Measurements from ENCODE around the gene MINAR2.

Gene MINAR2

GRCh38 chr5:129747572-129748407 is at the start of gene MINAR2:
Gene MINAR2, plus strand, starts transcription at chr5:129748094. Its CDS starts 97 bp downstream, at chr5:129748191.
- DNase-seq = no peak

DNA sequence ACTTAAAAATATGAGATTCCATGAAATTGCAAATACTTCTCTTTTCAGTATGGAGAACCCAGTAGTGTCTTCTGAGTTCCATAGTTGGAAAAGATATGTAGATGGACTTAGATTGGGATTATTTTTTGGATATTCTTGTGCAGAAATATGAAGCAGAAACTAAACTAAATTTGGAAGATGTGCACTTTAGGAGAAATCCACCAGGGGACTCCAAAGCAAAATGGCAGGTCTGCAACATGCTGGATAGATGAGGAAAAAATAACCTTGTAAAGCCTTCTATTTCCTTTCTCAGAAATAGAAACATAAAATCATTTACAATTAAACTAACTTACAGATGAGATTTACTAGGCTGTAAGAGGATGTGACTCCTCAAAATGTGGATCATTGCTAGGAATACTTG is 49.2 kb upstream of the MINAR2 start:
- no peak for DNase-seq

- no peak for DNase-seq
These were observed 31.7 kb upstream of the MINAR2 start for GRCh38 chr5:129716235-129716634.

DNA sequence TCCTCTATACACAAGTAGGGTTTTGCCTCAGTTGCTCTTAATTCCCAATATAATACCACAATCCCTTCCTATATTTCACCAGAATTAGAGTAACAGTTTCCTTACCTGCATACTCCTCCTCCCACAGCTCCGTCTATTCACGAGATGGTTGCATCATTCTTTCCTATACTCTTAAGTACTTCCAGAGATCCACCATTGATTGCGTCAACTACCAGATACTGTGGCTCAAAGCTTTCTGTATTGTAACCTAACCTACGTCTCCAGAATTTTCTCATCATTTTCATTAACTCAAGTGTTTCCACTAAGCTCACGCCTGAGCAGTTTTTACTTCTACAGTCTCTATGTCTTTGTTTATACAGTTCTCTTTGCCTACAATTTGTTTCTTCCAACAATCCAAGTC is 31.2 kb upstream of the MINAR2 start:
- no peak for DNase-seq

- no peak for DNase-seq
These were observed 30.1 kb upstream of the MINAR2 start for GRCh38 chr5:129717751-129718310.

- no peak for DNase-seq
These were observed 29.3 kb upstream of the MINAR2 start for GRCh38 chr5:129718471-129719090.

- no peak for DNase-seq
These were observed 23.7 kb upstream of the MINAR2 start for GRCh38 chr5:129724222-129724621.

GRCh38 chr5:129724647-129725046 is 23.2 kb upstream of the MINAR2 start:
- no peak for DNase-seq

DNA sequence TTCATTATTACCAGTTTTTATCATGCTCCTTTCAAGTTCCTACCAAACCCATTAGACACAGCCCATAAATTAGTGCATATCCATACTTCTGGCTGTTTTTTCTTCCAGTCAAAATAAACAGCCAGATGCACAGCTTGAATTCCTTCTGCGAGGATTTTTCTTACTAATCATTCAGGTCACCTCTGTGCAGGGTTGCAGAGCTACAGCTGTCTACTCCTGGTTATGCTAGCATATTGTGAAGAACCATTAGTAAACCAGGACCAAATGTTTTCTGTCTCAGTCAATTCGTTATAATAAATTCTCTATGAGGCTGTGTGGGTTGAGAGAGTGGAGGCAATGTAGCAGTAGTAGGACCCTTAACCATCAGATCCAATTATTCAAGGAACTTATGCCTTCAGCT is 8.1 kb upstream of the MINAR2 start:
- no peak for DNase-seq

DNA sequence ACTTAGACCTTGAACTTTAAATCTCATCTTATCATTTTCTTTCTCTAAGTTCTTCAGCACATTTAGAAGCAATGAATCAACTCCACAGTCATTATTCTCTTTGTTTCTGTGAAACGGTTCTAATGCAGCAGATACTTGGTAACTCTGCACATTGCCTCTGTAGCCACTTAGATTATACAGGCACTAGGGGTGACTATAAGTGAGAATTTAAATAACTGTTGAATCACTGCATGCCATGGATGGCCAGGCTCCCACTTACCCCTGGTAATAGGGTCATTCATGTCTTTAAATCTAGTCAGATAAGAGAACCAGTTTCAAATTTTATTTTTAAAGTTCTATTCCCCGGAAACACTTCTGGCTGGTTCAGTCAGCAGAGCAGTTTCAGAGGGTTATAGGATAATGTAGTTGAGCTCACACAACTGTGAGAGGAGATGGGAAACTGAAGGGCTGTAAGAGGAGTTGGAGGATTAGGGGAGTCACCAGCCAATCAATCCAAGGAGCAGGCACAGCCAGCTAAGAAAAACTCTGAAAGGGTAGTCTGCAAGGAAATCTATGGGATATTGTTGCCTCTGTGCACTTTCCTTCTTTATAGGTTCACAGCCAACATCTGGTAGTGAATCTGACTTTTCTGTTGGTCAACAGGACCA is 4.2 kb upstream of the MINAR2 start:
- no peak for DNase-seq

GRCh38 chr5:129745997-129746396 is 1.9 kb upstream of the MINAR2 start:
- no peak for DNase-seq

DNA sequence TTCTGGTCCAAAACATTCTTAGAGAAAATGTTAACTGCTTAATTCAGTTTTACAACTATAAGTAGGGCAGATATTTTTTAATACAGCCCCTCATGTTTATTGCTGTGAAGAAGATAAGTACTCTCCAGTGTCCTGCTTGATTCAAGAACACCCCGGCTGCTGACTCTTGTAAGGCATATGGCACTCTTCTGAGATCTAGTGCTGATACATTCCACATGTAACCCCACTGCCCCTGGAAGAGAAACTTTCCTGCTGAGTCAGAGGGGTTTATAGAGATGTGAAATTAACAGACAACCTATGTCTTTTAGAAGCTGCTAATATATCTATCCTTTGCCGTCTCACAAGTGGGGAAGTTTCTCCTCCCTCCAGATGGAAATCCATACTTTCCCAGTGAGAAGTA is 1.0 kb upstream of the MINAR2 start:
- DNase-seq = peak; percentile 34

GRCh38 chr5:129748913-129749880 is 1.3 kb downstream of the MINAR2 start:
- no peak for DNase-seq

DNA sequence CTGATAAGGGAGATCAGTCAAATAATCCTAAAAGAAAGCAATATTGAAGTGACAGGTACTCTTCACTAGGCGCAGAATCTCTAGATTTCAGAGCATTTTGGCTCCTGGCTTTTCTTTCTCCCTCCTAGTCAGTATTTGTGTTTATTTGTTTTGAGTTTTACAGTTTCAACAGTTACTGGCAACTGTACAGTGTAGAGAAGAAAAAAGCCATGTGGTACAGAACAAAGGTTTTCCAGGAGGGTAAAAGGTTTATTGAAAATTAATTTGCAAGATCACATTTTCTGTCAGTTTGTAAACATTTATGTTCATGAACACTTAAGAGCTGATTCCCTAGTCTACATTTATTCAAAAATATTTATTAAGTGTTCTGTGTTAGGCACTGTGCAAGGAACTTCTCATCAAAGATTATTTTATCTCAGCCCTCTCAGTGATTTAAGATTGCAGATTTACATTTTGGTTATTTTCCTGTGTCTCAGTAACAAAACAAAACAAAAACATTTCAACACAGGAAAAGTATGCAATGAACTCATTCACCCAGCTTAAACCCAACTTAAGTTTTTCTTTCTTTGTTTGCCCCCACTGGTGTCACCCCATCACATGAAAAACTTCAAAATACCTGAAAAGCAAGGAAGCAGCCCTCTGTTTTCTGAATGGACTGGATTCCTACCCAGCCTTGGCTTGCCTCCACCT is 12.9 kb downstream of the MINAR2 start:
- DNase-seq = no peak

DNA sequence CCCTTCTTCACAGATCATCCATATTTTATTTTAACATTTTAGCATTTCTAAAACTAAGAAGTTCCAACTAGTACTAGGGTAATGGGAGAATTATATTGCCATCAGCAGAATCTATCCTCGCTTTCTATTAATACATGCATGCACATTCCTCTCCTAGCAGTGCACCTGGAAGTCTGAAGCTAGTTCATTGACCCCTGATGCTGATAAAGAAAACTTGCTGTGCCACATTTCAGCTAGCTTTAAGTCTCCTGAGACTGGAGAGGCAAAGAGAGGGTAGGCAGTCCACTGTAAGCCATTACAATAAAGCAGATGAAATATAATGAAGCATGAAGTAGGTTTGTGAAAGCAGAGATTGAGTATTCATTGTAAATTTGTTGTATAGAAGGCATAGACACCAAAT is 15.8 kb downstream of the MINAR2 start:
- no peak for DNase-seq

GRCh38 chr5:129766798-129767197 is 18.9 kb downstream of the MINAR2 start:
- no peak for DNase-seq

GRCh38 chr5:129767927-129768380 is 20.1 kb downstream of the MINAR2 start:
- DNase-seq = peak; percentile 80

DNA sequence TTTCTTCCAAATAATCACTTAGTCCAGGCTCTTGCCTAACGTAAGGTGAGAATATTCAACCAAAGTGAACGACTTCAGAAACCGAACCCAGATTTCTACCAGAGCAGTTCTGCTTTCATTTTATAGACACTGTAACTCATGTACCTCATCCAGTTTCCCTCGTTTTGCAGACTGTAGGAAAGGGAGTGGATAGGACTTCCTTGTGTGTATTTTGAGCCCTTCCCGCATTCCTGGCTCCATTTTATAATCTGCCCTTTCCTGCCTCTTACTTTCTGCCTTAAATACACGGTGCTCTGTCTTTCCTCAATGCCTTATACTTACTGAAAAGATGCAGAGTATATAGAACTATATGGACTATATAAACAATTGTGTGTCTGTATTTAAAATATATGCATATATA is 20.8 kb downstream of the MINAR2 start:
- no peak for DNase-seq

DNA sequence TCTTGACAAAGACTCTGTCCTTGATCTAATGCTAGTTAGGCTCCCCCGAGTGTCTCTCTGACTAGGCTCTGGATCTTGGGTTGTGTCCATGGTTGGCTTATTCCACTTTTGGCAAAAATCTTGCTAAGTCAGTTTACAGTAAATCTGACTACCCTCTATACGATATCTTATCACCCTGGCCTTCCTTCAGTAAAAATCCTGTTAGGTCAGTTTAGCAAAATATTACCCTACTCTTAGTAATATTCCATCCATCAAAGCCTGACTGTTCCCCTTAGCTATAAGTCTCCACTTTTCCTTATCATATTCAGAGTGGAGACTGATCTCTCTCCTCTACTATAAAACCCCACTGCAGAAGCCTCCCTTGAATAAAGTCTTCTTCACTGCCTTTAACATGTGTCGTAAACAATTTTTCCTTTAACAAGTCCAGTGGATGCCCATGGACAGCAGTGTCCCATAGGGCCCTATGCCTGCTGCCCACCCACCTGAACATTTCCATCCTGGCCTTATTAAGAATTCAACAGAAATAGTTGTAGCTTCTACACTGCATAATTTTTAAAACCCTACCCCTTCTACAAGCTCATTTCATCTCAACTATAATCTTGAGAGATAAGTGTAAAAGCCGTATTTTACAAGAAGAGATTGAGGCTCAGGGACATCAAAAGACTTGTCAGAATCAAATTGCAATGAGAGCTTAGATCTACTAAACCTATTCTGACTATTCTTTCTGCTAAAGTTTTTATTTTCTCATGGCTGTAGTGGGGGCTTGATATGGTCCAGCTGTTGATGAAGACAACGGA is 22.3 kb downstream of the MINAR2 start:
- no peak for DNase-seq

GRCh38 chr5:129771058-129771838 is 23.4 kb downstream of the MINAR2 start:
- DNase-seq = peak; percentile 67
